Germinal center (tissue), 1 donor: Measurements from ENCODE around the gene RGS9.
"Not testable (repeated sequence)": the region's sequence is repeated elsewhere in the genome, so short reads cannot be mapped to it uniquely, and the experiment has no call there.

Source experiments
- DNase-seq: peaks from one replicate; pipeline ENCODE4 v3.0.0; 2012; ENCODE audit warnings: mixed read lengths, low spot score

RGS9 gene

DNA sequence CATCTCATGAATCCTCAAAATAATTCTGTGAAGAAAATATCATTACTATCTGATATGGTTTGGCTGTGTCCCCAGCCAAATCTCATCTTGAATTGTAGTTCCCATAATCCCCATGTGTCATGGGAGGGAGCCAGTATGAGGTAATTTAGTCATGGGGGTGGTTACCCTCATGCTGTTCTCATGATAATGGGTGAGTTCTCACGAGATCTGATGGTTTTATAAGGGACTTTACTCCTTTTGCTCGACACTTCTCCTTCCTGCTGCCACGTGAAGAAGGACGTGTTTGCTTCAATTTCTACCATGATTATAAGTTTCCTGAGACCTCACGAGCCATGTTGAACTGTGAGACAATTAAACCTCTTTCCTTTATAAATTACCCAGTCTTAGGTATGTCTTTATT, 20.7 kb upstream of the RGS9 start:
- not testable (repeated sequence) for DNase-seq

DNA sequence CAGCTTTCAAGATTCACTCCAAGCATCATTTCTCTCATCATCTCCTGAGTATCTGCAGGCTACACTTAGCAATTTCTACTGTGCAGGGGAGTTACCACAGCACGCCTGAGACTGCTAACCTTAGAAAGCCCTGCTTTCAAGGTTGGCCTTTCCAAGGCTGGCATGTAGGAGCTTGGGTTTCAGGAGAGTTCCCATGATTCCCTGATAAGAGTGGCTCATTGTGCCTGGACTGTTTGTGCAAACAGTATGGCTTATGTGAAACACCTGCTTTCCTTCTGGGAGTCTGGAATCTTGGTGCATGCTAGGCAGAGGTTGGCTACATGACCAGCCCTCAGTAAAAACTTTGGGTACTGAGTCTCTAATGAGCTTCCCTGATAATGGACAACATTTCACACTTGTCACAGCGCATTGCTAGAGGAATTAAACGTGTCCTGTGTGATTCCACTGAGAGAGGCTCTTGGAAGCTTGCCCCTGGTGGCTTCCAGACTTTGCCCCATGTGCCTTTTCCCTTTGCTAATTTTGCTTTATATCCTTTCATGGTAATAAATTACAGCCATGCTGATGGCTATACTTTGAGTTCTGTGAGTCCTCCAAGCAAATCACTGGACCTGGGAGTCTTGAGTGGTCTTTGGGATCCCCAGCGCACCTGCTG, 19.7 kb upstream of the RGS9 start:
- no peak for DNase-seq

DNA sequence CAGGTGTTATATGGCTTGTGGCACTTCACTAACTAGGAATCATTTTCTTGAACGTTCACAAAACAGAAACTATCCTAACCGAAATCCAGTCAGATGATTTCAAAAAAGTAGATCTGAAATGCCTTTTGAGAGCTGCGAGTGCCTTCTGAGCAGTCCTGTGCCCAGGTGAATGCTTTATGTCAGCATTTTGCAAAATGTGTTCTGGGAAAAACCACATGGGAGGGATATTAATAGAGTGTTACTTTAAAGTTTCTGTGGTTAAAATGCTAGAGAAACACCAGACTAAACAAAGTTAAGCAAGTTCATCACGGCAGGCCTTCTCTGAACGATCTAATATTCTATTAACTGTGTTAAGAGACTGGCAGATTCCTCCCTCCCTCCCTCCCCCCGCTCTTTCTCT, 15.8 kb upstream of the RGS9 start:
- no peak for DNase-seq

DNA sequence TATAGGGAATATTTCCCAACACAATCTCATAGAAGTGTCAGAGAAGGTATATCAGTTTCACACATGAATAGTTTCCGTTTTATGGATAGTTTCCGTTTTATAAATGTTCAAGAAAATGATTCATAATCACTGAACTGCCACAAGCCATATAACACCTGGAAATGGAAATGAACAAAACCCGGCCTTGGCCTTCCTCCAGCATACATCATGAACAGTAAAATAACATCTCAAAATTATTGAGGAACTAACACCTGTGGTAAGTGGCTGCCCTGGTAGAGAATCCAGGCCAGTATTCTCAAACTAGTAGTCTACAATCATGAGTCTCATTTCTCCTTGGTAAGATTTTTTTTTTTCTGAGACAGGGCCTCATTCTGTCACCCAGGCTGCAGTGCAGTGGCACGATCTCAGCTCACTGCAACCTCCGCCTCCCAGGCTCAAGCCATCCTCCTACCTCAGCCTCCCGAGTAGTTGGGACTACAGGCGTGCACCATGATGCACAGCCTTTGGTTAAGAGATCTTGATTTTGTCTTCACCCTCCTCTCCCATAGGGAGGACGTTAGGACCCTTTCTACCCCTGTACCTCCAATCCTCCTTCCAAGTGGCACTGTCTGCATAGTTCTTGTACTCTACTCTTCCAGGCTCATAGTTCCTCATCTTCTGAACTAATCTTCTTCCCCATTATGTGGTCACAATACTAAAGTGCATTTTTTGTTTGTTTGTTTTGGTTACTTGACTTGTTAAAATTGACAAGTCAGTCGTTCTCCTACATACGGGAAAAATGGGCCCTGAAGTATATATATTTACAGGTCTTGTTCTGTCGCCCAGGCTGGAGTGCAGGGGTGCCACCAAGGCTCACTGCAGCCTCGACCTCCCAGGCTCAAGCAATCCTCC, 15.0 kb upstream of the RGS9 start:
- peak; percentile 40 for DNase-seq

DNA sequence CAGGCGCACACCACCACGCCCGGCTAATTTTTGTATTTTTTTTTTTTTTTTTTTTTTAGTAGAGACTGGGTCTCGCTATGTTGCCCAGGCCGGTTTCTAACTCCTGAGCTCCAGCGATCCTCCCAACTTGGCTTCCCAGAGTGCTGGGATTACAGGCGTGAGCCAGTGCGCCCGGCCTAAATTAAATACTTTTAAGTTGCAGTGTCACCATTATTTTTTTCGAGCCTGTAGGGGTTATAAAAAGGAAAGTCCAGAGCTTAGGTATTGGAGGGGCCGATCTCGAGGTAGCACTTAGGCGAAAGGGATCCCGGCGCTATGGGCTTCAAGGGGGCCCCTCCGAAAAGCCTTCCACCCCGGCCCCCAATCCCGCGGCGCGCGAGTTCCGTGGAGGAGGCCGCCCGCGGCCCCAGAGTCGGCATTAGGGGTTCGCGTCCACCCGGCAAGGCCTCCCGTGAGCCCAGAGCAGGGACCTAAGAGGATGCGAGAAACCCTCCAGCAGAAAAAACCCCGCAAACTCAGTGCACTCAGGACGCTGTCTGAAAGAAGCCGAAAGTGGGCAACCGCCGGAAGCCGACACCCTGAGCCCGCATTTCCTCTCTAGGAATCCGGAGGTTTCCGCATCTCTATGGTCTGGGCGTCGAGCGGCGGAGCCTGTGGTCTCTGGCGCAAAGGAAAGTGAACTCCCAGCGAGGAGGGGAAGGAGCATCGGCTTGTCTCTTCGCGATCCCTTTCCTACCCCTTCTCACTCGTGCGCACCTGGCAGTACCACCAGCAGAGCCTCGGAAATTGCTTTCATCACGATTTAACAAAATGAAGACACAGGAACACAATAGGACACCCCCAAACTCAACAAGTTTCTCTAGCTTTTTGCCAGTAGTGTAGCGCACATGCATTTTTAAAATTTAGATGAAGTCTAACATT, 14.1 kb upstream of the RGS9 start:
- peak; percentile 87 for DNase-seq

DNA sequence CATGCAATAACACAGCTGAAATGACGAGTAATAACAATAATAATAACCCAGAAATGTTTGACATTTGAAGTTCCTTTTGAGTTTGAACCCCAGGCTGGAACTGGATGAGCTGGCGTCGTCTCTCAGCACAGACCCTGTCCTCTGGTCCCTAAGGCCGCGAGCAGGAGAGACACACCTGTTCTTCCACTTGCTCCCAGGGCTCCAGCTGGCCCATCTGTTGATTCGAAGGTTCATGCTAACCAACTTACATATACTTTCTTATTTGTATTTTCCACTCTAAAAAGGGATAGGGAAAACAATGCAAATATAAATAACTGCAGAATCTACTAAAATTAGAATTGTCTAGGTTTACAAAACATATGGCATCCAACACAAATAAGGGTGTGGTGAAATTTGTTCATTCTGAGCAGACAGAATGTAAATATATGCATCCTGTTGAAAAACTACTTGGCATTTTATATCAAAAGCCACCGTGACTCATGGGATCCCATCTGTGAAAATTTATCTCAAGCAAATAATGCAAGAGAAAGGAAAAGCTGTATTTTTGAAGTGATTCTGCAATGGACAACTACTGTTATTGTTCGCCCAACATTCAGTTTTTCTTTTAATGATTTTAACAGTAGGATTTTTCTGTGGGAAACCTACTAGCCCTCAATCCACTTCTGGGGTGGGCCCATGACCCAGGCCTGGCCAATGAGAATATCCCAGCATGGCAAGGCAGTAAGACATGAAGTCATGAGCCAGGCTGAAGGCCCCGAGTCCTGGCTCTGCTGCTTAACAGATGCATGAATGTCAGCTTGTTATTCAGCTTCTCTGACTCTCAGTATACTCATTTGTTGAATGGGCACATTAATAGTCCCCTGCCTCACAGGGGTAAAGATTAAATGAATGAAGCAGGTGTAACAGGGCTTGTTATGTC, 13.2 kb upstream of the RGS9 start:
- no peak for DNase-seq

DNA sequence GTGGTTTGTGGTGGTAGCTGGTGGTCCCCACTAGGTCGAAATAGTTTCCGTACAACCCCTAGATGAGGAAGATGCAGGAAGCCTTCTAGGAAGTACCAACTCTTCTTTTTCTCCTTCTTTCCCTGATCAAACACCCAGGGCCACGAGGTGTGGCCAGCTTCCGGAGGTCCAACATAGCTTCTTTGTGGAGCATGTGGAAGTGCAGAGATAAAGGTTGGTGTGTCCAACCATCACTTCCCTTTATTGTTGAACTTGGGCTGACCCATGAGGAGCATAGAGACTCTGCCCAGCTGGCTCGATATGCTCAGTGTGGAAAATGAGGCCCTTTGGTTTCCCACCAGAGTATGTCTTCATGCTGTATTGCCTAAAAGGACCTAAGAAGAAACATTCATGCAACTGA, 6.3 kb upstream of the RGS9 start:
- DNase-seq = no peak

DNA sequence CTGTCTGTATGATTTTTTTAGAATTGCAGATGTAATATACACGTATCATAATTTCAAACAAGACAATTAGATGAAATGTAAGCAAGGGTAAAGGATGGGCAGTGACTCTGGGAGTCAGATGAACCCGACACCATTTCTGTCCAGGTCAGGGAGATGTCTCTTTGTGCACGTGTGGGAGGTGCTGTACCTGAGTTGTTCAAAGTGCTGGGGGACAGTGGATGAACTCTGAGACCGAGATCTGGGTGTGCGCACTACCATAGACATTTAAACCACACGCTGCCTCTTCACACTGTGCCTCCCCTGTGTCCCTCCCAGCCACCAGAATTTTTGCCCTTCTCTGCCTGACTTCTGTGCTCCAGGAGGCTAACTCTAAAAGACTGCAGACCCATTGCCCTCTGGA, 5.9 kb upstream of the RGS9 start:
- no peak for DNase-seq

DNA sequence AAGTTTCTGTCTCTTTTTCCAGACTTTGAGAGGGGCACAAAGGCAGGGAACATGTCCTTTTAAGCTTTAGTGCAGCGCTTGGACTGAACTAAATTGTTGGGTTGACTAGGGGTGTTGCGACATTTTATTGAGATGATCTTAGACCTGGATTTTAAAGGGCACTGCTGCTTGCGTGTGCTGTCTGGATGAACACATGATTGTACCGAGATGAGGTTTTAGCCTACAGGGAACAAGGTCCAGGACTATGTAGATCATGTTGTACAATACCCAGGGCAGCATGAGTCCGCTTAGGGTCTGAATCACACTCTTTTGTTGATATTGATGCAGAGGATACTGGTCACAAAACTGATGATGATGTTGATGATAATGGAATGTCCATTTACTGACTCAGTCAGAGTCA, 5.2 kb upstream of the RGS9 start:
- no peak for DNase-seq

DNA sequence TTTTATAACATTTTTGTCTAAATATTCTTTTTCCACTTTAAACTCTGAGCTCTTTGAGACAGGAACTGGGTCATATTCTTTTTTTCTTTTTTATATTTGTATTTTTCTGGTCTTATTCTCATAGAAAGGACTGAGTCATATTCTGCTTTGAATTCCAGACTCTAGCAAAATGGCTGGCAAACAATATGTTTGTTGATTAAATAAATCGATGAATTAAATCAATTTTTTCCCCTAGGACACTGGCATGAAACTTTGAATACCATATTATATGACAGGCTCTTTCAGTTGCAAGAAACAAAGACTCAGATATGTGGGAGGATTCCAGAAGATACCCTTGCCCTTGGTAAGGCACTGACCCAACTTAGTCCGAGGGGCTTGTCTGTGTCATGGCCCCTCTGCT, 3.1 kb upstream of the RGS9 start:
- no peak for DNase-seq

DNA sequence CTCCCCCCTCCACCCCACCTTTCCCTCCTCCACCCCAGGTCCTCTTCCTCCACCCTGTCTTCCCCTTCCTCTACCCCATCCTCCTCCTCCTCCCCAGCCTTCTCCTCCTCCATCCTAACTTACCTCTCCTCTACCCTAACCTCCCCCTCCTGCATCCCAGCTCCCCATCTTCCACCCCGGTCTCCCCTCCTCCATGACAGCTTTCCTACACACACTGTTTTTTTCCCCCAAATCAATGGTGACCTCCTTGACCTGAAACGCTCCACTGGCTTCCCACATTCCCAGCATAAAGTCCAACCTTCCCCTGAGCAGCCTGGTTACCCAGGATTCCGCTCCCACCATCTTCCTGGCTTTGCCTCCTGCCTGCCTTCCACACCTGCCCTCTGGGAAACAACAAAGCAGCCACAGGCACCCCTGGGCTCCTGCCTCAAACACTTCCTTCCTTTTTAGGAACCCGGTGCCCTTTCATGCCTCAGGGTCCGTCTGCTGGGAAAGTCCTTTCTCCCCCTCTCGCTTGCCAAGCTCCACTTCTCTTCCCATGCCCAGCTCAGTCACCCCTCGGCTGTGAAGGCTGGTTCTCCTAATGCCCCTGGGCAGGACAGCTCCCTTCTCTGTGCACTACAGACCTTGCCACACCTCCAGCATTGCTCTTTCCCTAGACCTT, 2.1 kb downstream of the RGS9 start:
- DNase-seq = no peak

DNA sequence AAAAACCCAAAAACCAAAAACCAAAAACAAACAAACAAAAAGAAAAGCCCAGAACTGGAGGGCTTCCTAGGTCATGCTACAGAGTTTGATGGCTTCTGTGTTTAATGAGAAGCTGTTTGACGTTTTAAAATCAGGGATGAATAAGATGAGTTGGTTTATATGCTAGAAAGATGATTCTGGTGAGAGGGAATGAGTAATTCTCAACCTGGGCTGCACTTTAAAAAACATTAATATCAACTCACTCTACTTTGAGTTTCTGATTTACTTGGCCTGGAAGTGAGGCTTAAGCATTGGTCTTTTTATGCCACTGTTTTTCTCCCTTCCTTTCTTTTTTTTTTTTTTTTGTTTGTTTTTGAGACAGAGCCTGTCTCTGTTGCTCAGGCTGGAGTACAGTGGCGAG, 5.1 kb downstream of the RGS9 start:
- DNase-seq = no peak

DNA sequence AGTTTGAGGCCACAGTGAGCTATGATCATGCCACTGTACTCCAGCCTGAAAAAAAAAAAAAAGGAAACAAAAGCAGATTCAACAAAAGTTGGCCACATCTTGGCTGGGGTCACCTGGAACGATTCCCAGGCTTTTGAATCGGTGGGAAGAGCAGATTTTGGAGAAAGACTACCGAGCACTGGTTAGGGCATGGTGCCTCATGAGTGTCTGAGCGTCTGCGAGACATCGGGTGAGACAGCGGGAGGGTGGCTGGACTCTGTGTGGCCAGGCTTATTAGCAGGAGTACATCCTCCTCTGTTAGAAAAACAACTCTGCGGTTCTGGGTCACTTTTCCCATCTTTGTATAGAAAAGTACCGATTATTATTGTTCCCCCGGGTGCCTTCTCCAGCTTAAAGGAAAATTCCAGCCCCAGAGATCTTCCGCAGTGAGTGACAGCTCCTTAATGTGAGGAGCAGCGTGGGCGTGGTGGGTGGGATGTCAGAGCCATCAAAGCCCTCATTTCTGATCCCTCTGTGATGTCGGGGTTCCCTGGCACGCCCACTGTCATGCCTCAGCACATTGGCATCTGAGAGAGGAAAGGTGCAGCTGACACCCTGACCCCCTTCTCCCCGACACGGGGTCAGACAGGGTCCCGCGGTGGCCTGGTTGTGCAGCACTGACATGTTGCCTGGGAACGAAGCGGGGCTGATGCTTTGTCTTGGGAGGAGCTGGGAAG, 6.9 kb downstream of the RGS9 start:
- DNase-seq = no peak

DNA sequence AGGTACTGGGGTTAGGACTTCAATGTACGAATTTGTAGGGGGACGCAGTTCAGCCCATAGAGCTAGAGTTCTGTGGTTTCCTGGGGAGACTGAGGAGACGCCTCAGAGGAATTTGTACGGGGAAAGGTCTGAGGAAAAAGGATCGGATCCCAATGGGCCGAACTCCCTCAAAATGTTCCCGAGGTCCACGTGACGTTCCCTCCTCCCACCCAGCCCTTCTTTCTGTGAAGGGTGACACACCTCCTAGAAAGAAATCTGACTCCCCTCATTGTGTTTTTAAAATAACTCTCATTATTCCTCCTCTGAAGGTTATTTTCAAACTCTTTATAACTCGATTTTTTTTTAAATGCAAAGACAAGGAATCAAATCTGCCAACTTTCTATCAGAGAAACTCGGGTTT, 8.6 kb downstream of the RGS9 start:
- no peak for DNase-seq

DNA sequence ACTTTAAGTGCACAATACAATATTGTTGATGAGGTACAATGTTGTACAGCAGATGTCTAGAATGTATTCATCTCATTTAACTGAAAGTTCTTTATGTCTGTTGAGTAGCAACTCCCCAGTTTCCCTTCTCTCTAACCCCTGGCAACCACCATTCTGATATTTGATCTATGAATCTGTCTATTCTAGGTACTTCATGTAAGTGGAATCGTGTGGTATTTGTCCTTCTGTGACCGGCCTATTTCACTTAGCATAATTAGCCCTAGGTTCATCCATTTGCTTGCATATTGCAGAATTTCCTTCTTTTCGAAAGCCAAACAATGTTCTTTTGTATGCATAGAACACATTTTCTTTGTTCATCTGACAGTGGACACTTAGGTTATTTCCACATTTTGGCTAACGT, 10.8 kb downstream of the RGS9 start:
- DNase-seq = no peak

DNA sequence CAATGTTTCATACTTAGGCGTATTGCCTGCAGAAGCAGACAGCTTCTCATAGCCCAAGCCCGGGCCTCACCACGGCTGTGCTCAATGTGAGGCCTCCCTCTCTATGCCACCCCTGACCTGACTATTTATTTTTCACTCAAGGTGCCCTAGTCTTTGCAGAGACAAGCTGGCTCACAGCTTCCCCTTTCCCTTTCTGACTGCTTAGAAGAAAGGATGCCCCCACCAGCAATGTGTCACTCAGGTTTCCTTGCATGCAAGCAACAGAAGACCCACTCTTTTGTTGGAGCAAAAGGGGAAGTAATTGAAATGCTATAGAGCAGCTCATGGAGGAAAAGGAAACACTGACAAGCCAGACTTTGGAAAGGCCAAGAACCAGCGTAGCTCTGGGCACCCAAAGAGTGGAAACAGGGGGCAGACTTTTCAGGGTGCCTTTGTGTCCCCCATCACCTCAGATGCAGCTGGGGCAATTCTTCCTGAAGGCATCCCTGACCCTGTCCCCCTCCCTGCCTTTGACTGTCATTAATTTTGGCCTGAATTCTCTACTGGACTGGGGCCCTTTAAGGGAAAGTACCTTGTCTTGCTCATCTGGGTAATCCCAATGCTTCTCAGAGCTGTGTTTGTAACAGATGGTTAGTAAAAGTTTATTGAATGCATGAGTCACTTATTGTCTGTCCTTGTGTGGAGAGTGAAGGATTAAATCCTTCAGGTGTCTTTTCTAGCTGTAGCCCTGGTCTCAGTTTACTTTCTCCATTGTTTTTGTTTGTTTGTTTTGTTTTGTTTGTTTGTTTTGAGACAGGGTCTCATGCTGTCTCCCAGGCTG, 17.8 kb downstream of the RGS9 start:
- peak; percentile 41 for DNase-seq

DNA sequence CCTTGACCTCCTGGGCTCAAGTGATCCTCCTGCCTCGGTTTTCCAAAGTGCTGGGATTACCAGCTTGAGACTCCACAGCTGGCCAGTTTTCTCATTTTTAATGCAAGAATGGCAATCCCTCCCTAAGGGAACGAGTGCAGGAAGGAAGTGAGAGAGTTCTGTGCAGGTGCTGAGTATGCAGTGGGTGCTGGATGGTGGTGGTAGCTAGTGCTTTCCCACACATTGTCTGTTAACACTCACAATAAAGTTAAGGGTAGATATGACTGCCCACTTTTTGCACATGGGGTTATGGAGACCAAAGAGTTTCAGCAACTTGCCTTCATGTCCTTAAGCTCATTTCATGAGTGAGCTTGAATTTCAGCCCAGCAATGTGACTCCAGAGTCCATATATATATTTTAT, 18.5 kb downstream of the RGS9 start:
- DNase-seq = peak; percentile 33

DNA sequence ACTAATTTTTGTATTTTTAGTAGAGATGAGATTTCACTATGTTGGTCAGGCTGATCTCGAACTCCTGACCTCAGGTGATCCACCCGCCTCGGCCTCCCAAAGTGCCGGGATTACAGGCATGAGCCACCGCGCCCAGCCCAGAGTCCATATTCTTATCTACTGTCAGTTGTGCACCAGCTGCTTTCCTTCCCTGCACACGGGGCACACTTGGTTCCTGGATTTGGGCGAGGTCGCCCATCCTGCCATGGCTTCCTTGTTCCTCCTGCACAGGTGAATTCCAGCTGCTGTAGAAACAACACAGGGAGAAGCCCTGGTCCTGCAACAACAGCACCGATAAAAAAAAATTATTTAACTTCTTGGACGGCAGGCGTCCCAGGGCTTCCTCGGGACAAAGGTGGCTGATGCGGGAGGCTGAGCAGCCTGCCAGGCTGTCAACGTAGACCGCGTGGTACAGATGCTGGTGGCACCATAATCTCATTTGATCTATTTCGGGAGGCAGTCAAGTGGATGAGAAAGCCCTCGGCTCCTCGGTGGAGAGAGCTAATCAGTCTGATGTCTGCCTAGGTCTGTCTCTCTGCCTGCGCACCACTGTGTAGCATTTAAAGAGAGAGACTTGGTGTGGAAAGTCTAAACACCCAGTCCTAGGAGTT, 19.1 kb downstream of the RGS9 start:
- no peak for DNase-seq
